SKM-1 (cell line): ENCODE data around the gene ROS1.

Experiments
- DNase-seq: peaks from one replicate; lab custom pipeline; 2025; ENCODE audit not compliant: unreplicated experiment; lab: John Stamatoyannopoulos, UW

The ROS1 gene

DNA sequence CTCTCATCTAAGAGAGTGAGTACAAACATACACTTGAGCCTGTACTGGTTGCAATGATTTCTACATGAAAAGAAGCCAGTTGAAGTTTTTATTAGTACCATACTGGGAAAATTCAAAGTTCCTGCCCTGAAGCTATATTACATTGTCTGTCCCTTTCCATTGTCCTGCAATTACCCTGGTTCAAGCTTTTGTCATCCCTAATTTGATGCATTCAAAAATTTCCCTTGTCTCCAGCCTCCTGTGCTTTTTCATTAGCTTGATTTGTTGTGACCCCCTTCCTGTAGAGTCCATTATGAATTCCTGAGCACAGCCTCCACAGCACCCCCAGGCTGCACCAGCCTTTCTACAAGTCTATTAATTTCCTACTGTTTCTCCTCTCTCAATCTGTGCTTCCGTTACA is 114.0 kb downstream of the ROS1 start:
- no peak for DNase-seq

DNA sequence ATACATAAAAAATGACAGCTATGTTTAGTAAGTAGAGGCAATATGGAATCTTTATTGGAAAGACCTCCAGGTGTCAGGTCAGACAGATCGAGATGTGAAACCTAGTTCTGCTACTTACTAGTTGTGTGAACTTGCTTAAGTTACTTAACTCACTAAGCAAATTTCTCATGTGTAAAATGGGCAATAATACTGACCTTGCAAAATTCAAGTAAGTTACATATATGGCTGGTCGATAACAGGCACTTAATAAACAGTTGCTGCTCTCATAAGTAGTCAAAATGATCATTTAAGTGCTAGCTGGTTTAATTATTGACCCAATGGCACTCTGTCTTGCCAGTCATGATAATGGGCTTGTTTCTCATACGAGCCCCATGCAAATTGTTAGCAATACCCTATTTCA is 114.4 kb downstream of the ROS1 start:
- no peak for DNase-seq

DNA sequence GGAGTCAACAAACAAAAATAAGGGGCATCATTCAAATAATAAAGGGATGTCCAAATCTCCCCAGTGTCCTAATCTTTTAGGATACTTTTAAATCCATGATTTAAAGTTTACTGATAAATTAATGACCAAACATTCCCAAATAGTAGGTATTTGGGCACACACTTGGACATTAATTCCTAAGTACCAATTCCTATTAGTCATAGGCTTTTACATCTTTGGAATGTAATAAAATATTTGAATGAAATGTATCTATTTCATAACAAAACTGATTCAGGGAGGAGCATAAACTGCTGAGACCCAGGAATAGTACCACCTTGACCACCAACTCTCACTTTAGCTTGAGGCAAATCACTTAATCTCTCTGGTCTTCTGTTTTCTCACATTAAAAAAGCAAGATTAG is 116.1 kb downstream of the ROS1 start:
- no peak for DNase-seq

DNA sequence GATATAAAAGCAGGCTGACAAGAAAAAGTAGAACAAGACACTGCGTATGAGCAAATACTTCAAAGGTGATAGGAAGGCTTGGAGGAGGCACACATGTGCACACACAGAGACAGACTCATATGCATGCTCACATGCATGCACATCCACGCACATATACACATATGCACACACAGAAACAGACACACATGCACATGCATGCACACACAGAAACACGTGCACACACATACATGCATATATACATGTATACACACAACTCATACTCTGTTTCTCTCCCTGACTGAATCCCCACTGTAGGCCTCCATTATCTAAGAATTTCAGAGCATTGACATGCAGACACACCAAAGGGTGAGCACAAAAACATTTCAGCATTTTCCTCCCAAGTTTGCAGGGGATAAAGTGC is 116.7 kb downstream of the ROS1 start:
- DNase-seq: no peak

DNA sequence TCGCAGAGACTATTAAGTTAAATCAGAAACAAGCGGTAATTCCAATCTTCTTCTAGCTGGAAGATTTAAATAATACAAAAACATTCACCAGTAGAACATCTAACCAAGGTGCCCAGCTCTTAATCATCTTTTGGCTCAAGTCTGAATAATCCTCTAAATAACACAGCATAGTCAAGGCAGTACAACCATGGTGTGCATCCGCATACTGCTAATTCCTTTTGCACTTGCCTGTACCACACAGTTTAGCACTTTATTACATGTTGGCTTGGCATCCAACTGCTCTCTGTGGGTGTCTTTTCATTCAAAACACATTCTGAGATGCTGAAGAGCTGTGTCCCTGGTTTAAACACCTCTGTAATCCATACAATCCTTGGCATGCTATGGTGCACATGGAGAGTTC is 118.1 kb downstream of the ROS1 start:
- no peak for DNase-seq

DNA sequence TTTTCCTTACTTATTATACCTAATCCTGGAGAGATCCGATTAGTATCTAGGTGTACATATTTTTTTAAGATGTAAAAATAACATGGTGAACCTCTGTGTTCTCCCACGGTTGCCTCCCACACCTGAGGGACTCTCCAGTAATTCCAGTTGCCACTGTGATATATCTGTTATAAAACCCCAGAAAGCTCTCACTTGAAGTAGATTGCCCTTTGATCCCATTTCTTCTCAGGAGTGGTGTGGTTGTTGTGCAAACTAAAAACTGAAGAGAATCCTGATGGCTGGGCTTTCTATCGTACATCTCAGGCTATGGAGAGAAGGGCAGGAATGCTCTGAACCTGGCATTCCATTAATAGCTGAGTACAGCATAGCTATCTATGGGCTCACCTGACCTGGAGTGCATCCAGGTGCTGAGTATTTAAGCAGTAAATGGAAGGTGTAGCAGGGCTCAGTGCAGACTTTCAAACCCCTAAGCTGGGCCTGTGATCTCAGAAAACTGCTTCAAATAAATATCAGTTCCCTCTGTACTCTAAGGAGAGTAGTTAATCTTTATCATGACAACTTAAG is 119.4 kb downstream of the ROS1 start:
- DNase-seq: no peak

DNA sequence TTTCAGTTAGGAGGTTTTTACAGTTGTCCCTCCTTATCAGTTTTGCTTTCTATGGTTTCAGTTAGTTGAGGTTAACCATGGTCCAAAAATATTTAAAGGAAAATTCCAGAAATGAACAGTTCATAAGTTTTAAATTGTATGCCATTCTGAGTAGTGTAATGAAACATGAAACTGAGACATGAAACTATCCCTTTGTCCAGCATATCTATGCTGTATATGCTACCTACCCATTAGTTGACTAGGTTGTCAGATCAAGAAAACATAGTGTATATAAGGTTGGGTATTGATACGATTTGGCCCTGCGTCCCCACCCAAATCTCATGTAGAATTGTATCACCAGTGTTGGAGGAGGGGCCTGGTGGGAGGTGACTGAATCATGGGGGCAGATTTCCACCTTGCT is 121.3 kb downstream of the ROS1 start:
- DNase-seq: no peak

DNA sequence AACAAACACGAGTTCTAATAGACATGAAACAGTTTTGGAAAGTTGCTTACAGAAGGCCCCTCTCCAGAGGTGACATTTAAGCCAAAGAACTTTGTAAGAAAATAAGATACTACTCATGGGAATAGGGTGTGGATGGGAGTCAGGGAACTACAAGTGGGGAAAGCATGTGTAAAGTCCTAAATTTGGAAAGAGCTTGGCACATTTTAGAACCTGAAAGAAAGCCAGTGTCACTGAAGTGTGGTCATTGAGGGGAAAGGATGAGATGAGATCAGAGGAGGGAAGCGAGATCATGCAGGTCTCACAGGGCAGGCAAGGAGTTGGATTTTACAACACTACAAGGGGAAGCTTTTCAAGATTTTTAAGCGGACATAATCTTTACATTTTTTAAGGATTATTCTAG is 122.4 kb downstream of the ROS1 start:
- DNase-seq: no peak

DNA sequence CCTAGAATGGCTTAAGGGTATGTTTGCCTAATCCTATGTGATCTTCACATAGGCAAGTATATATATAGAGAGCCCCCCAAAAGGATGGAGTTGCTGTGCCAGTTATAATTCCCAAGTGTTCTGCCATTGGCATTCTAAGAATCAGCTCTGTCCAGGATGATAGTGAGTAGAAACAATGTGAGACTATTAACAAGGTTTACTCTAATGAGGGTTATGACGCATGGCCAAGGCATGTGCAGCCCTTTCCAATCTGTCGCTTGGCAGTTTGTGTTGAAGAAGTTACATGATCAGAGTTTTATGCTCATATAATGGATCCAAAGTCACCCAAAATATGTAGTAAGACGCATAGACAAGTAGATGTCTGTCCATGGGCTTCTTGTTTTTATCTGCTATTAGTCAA is 126.8 kb downstream of the ROS1 start:
- no peak for DNase-seq

DNA sequence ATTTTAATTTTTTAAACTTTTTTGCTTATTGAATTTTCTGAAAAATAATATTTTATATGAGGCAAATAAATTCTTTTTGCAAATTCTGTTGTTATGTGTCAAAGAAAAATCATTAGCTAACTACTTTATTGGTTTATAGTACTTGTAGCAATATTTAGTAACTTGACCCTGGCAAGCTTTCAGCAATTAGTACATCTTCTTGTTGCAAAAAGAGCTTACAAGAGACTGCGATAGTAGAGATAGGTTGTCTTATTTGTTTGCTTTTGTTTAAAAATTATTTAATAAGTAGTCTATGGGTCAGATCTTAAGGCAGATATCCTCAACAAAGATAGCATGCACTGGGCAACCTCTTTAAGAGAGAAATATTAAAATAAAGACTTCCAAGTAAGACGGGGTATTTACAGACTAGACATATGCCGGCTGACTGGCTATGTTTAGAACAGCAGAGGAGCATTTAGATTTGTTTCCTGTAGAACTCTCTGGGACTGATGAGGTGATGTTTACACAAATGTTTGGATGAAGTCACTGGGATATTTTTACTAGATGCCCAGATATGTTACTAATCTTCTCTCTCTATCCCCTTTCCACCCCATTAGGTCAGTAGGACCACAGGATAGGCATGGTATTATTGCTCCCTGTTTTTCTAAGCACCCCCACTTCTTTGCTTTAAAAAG is 135.4 kb downstream of the ROS1 start:
- no peak for DNase-seq

DNA sequence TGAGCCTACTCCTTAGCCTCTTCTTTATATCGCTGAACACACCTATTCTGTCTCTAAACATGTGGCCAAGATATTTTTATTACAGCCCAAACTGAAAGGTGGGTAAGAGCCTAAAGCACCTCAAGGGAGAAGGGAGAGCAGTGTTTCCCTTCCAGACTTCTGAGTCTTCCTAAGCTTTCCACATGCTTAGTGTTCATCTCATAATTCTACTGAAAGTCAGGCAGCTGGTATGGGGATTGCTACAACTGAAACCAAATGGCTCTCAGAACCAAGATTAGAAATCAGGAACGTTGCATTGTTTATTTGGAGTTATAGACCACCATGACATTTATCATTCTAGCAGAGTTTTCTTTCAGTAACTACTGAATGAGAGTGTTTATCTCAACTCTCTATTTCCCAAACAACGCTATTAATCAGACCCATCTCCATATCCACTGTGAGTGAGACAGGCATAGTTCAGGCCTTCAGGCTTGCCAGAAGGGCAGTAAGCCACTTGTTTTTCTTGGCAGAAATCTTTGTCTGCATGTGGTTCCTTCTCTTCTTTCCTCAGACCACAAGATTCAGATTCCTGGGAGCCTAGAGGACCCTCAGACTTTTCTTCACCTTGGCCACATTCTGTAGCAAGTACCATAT is 137.5 kb downstream of the ROS1 start:
- no peak for DNase-seq

DNA sequence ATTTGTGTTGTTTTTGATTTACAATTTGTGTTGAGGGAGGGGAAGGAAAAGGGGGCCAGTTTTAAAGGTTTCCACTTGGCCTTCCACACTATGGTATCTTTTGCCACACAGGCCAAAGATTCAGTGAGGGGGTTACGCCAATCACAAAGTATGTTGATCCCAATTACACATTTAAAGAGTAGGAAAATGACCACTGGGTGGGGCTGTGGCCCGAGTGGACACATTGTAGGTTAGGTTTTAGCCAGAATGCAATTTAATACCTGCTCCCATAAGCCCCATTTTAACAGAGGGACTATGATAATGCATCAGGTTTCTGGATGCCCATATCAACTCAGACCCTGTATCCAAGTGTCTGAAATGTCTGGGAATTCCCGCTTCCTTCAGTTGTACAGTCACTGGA is 144.8 kb downstream of the ROS1 start:
- no peak for DNase-seq

DNA sequence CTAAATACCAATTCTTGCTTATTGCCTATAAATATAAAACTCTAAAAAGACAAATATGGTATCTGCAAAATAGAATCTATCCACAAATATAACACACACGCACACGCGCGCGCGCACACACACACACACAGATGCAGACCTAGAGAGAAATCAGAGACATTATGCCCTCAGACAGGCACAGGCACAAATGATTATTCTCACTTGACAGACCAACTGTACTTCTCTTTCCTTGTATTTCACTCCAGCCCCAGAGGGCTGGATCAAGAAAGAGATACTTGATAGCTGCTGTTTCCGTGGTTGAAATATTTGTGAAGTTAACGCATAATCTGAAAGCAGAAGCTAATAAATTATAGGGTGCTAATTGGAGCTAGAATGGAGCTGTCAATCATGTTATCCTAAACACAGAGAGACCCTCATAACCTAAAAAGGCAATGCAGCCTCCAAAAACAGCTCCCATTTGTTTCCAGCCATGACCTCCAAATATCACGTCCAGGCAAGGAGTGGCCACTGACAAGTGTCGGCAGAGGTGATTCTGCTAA is 148.9 kb downstream of the ROS1 start:
- no peak for DNase-seq

DNA sequence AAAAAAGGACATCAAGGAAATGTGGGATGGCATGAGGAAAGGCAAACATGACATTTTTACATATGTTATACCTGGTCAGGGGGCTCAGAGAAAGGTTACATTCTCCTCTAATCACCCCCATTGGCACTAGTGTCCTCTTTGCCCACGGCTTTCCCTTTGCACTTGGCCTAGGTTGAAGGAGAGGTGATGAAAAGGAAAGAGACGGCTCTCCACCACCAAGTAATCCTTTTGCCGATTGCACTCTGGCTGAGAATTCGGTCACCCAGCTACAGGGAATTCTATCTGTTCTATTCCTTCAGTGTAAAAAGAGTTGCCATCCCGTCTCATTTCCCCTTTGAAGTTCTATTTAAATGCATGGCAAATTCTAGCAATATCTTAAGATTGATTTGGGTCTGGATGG is 150.0 kb downstream of the ROS1 start:
- no peak for DNase-seq

DNA sequence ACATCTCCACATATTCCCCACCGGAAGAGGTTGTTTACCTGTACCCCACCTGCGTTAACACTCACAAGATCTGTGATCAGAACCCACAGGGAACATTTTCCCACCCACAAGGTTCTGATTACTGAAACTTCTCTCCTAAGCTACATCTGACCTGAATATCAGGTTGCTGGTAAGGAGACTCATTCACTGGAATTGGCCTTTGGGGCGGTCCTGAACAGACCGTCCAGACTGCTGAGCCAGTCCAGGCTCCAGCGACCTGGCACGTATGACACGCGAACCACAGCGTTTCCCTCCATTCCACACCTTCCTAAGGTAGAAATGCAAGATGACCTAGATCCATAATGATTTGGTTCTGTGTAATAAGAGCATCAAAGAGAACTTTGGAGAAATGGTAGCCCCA is 150.5 kb downstream of the ROS1 start:
- DNase-seq: no peak

DNA sequence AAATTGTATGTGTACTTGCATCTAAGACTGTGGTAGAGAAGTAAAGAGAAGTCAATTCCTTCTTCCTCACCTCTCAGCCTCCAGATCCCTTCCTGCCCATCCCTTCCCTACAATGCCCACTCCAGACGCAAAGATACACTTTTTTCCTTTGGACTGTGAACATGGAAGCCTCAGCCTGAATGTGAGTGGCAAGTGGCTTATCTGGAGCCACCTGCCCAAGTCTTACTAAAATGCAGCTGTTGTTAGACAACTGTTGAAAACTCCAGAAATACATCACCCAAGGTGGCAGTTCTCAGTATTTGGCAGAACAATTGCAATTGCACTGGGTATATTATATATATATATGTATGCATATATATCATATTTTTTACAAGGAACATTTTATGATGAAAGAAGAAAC is 152.9 kb downstream of the ROS1 start:
- no peak for DNase-seq

DNA sequence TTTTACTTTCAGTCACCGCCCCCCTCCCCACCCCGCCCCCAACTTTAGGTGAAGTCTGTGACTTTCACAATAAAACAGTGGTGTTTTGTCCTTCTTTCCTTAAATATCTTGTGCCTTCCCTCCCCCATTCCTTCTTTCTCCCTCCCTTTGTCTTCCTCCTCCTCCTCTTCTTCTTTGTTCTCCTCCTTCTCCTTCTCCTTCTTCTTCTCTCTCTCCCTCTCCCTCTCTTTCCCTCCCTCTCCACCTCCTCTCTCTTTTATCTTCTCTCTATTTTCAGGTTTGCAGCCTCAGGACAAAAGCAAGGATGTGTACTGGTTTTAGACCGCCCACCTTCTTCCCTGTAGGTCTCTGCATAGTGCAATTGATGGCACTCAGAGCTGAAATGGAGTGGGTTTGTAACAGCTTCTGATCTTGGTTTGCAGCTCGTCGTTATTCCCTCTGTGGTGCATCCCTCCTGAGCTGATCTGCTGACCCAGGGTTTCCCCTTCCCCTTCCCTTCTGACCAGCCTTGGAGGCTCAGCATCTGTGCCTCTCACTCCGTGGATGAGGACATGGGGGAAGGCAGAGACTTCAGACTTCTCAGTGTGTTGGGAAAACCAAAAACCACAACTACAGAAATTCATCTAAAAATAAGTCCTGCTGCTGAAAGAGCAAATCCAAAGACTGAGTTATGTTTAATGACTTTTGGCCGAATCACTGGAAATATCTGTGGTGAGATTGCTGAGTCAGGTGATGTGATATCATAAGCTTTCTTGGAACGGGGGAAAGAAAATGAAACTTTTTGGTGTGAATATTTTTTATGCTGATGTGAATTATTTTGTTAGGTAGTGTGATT is 153.5 kb downstream of the ROS1 start:
- DNase-seq: no peak

DNA sequence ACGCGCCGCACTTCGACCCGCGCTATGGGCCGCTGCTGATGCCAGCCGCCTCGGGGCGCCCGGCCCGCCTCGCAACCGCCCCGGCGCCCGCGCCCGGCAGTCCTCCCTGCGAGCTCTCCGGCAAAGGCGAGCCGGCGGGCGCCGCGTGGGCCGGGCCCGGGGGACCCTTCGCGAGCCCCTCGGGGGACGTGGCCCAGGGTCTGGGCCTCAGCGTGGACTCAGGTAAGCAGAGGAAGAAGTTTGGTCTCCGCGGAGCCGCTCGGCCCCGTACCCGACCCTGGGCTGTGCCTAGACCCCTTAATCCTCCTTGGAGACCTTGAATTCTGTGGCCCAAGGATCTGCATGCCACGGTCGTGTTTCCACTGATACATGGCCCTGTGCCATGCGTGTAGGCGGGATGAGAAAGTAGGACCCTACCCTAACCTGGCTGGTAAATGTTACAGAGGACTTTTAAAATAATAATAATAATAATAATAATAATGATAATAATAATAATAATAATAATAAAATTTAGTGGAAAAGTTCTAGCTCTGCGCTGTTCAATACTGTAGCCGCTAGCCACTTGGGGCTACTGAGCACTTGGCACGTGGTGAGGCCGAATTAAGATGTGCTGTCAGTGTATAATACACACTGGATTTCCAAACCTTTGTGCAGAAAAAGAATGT is 154.8 kb downstream of the ROS1 start:
- DNase-seq: no peak

DNA sequence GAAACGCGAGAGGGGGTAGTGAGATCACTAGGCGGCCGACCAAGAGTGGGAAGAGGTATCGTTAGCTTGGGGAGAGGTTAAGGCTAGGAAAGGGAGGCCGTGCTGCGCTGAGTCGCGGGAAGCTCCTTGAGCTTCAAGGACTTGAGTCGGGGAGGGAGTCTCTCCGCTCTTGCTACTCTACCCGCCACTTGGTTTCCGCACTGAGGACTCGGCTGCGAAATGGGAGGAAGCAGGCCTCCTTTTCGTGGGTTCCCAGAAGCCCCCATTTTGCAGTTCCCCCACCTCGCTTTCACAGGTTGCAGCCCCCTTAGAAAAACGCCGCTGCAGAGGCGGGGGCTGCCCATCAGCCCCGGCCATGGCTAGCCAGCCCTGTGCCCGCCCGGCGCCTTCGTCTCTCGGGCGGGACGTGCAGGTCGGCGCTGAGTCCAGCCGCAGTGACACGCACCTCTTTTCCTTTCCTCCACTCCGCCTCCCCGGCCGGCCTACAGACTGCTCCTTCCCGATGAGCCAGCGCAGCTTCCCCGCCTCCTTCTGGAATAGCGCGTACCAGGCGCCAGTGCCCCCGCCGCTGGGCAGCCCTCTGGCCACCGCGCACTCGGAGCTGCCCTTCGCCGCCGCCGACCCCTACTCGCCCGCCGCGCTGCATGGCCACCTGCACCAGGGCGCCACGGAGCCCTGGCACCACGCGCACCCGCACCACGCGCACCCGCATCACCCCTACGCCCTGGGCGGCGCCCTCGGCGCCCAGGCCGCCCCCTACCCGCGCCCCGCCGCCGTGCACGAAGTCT is 155.5 kb downstream of the ROS1 start:
- DNase-seq: no peak

DNA sequence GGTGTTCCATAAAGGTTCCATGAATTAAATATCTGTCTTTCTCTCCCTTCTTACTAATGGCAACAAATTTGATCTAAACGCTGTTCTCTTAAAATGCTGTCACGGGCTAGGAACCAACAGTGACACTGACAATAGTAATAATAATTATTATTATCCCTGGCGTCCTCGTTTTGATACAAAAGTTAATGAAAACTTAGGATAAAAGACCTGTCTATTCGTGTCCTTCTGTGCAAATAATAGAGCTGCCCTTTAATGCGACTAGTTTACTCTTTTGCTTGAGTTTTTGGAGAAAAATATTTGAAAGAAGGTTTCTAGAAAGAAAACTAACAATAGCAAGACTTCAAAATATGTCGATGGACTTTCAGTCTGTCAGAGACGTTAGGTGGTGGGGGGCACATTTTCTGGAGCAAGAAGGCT is 156.1 kb downstream of the ROS1 start:
- no peak for DNase-seq
